ENCODE results near the gene LAYN.

Gene LAYN

GRCh38 chr11:111607751-111608150, 67.2 kb downstream of the LAYN start:
- Mint-ChIP-seq H3K4me1 (peaks cover 18% of the 10 kb centered on the region), H3K9me3 (no peaks in the 10 kb centered on the region), H3K27ac (no peak overlapping the region), H3K27me3 (ENCODE audit: low read depth) (no peaks in the 10 kb centered on the region), H3K36me3 (ENCODE audit: low read depth) (no peaks in the 10 kb centered on the region), H3K4me3 (no peak overlapping the region)
- no peak for TF ChIP-seq CTCF (IDR thresholded peaks at IDR 0.05; ENCODE audit: unreplicated experiment in 3 of 3)
